Activated CD8-positive, alpha-beta T cell treated with anti-CD3 and anti-CD28 coated beads for 36 hours (primary cell): Measurements from ENCODE around the gene HNRNPAB. TPM values are rescaled to one million over a fixed set of nuclear protein-coding genes. Genes with fewer than 3 reads are reported as not detected.
A peak's percentile ranks its signal among the peaks of the same experiment; 100 is the strongest.

ENCODE experiments used
- ATAC-seq: fragments of 200-7000 bp; cut with Tn5 transposase; one replicate; pipeline ENCODE4 v1.10.0; 2021; ENCODE audit warnings: mild to moderate bottlenecking, moderate library complexity
- CTCF ChIA-PET: fragments of 350-600 bp; sonication (Branson Sonifier 250); formaldehyde crosslinking; loops from one replicate; lab custom pipeline; 2021; ENCODE audit warnings: antibody characterized with exemption; lab: Charles Lee
- POLR2A ChIA-PET: fragments of 350-600 bp; sonication (Branson Sonifier 250); formaldehyde crosslinking; loops from one replicate; lab custom pipeline; 2021; ENCODE audit warnings: antibody characterized with exemption; lab: Charles Lee
- DNase-seq: peaks from one replicate; pipeline ENCODE4 v3.0.0-alpha.2; 2020
- H3K27ac Mint-ChIP-seq: one replicate; pipeline ENCODE4 v1.8.0; 2021; ENCODE audit warnings: mild to moderate bottlenecking, mixed read lengths
- H3K27me3 Mint-ChIP-seq: one replicate; pipeline ENCODE4 v1.8.0; 2021; ENCODE audit warnings: mixed read lengths
- H3K36me3 Mint-ChIP-seq: one replicate; pipeline ENCODE4 v1.8.0; 2021; ENCODE audit warnings: low read depth, mixed read lengths
- H3K4me1 Mint-ChIP-seq: one replicate; pipeline ENCODE4 v1.8.0; 2021; ENCODE audit warnings: low read depth, mixed read lengths
- H3K4me3 Mint-ChIP-seq: one replicate; pipeline ENCODE4 v1.8.0; 2021; ENCODE audit warnings: mild to moderate bottlenecking, moderate library complexity, mixed read lengths
- H3K9me3 Mint-ChIP-seq: one replicate; pipeline ENCODE4 v1.8.0; 2021; ENCODE audit warnings: mixed read lengths
- intact Hi-C: fragments of 100-400 bp; cut with micrococcal nuclease; formaldehyde crosslinking; loops from one replicate; pipeline ENCODE4 v1.10.0; 2022
- total RNA-seq, 2 experiments: library from RNA; stranded (reverse); gene quantifications; one replicate each; pipeline ENCODE4 v1.2.3, GENCODE V29; 2021
- TF ChIP-seq, protein P1 (sequence below): fragments of 200-600 bp; IDR thresholded peaks from one replicate; pipeline ENCODE4 v1.8.0; 2022; ENCODE audit warnings: antibody characterized with exemption, mild to moderate bottlenecking

The HNRNPAB gene
- total RNA-seq, 2 experiments from 2014 or later, result 392 to 399 TPM

DNA sequence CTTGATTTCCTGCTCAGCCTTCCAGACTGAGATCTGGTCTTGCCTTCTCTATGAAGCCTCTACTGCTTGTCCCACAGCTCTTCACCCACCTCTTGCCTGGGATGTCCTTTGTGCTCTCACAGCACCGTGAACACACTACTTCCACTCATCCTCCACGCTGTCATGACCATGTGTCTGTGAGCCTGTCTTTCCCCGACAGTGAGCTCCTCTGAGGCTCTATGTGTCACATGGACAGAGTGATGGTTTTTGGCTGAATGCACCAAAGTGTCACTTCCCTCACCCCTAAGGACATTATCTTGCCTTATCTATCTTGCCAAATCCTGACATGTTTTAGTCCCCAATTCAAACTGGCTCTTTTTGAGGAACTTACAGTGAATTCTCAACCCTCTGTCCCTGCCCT, 16.9 kb downstream of the HNRNPAB start:
- intact Hi-C loops, result no loop called here
- no peaks in the 10 kb centered on the region for H3K27me3 Mint-ChIP-seq
- no peak overlapping the region for H3K4me3 Mint-ChIP-seq
- H3K4me1 Mint-ChIP-seq, result peaks cover 21% of the 10 kb centered on the region
- H3K36me3 Mint-ChIP-seq, result peaks cover 59% of the 10 kb centered on the region
- POLR2A ChIA-PET, result interaction anchor here (0.8 to 3.8 kb wide), 5 partner anchors 9 to 15 kb away, joined by 3 to 23 read pairs (median 16); partner anchors contain the start of gene PHYKPL
- peak overlapping the region; percentile 27 for H3K27ac Mint-ChIP-seq
- TF ChIP-seq, protein P1, sequence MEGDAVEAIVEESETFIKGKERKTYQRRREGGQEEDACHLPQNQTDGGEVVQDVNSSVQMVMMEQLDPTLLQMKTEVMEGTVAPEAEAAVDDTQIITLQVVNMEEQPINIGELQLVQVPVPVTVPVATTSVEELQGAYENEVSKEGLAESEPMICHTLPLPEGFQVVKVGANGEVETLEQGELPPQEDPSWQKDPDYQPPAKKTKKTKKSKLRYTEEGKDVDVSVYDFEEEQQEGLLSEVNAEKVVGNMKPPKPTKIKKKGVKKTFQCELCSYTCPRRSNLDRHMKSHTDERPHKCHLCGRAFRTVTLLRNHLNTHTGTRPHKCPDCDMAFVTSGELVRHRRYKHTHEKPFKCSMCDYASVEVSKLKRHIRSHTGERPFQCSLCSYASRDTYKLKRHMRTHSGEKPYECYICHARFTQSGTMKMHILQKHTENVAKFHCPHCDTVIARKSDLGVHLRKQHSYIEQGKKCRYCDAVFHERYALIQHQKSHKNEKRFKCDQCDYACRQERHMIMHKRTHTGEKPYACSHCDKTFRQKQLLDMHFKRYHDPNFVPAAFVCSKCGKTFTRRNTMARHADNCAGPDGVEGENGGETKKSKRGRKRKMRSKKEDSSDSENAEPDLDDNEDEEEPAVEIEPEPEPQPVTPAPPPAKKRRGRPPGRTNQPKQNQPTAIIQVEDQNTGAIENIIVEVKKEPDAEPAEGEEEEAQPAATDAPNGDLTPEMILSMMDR, result no peak
- DNase-seq, result no peak
- no peaks in the 10 kb centered on the region for H3K9me3 Mint-ChIP-seq
- no peak for ATAC-seq
- CTCF ChIA-PET, result no interaction called here

DNA sequence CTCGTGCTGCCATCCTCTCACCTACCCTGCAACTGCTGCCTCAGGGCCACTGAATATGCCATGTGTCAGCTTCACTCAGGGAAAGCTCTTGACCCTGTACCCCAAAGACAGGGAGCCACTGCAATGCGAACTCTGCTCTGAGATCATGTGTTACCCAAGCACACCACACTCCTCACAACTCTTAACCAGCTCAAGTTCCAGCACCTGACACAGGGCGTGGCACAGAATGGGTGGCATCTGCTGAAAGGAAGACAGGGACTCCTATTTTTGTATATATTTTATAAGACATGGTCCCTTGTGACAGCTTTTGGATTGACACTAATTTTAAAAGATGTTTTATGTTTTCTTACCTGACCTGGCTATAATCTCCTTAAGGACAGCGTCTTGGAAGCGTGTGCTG, 17.5 kb downstream of the HNRNPAB start:
- CTCF ChIA-PET, result no interaction called here
- Mint-ChIP-seq H3K4me1 (peaks cover 21% of the 10 kb centered on the region), H3K4me3 (no peak overlapping the region), H3K9me3 (no peaks in the 10 kb centered on the region), H3K27me3 (no peaks in the 10 kb centered on the region), H3K36me3 (peaks cover 59% of the 10 kb centered on the region), H3K27ac (peak overlapping the region; percentile 27)
- no peak for ATAC-seq
- intact Hi-C loops, result no loop called here
- TF ChIP-seq, protein P1, result no peak
- POLR2A ChIA-PET, result interaction anchor here (0.8 to 3.8 kb wide), 5 partner anchors 9 to 15 kb away, joined by 3 to 23 read pairs (median 16); partner anchors contain the start of gene PHYKPL
- no peak for DNase-seq

DNA sequence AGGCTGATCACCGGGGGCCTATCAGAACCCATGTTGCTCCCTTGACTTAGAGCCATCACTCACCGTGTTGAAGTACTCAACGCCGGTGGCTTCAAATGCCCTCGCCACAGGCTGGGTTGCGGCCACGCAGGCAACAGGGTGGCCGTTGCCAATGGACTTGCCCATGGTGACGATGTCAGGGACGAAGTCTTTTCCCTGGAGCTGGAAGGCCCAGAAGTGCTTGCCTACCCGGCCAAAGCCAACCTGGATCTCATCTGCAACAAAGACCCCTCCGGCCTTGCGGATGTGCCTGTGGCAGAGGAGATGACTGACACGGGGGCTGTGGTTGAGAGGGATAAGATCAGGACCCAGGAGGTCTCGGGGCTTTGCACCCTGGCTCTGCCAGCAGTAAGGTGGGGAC, 18.0 kb downstream of the HNRNPAB start:
- no peak for DNase-seq
- CTCF ChIA-PET, result no interaction called here
- intact Hi-C loops, result no loop called here
- H3K36me3 Mint-ChIP-seq, result peaks cover 60% of the 10 kb centered on the region
- H3K27me3 Mint-ChIP-seq, result no peaks in the 10 kb centered on the region
- ATAC-seq, result no peak
- no peak overlapping the region for H3K27ac Mint-ChIP-seq
- H3K9me3 Mint-ChIP-seq, result no peaks in the 10 kb centered on the region
- POLR2A ChIA-PET, result interaction anchor here (1.6 to 3.8 kb wide), 4 partner anchors 9 to 16 kb away, joined by 7 to 23 read pairs (median 18); partner anchors contain the start of gene PHYKPL
- peaks cover 22% of the 10 kb centered on the region for H3K4me1 Mint-ChIP-seq
- TF ChIP-seq, protein P1, result no peak
- H3K4me3 Mint-ChIP-seq, result no peak overlapping the region

DNA sequence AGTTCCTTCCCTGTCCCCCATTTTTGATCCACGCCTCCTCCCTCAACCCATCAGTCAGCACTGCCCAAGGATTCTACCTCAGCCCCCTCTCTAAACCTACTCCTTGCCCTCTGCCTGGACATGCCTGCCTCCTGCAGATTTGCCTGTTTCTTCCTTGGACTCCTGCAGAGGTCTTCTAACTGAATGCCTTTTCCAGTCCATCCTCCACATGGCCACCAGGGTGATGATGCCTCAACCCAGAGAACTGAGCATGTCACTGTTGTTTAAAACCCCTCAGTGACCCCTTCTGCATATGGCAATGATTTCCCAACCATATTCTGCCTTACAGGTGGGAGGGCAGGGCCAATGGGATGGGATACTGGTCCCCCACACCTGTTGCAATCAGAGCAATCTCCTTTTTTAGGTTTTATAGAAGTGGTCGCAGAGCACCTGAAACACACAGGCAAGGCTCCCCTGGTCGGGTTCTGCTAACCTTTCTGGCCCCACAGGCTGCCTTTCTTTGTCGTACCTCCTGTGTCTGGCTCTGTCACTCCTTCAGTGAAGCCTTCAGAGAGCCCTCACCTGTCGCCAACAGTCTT, 19.0 kb downstream of the HNRNPAB start:
- Mint-ChIP-seq H3K4me3 (no peak overlapping the region), H3K27ac (peak overlapping the region; percentile 16), H3K36me3 (peaks cover 66% of the 10 kb centered on the region), H3K9me3 (no peaks in the 10 kb centered on the region), H3K27me3 (no peaks in the 10 kb centered on the region), H3K4me1 (peaks cover 30% of the 10 kb centered on the region)
- TF ChIP-seq, protein P1, result no peak
- ATAC-seq (no peak), DNase-seq (no peak)
- ChIA-PET CTCF (no interaction called here), POLR2A (interaction anchor here (2.4 to 21.3 kb wide), 2 partner anchors 8 to 11 kb away, joined by 20 to 431 read pairs; partner anchors contain the start of genes HNRNPAB and PHYKPL)
- intact Hi-C loops, result no loop called here

DNA sequence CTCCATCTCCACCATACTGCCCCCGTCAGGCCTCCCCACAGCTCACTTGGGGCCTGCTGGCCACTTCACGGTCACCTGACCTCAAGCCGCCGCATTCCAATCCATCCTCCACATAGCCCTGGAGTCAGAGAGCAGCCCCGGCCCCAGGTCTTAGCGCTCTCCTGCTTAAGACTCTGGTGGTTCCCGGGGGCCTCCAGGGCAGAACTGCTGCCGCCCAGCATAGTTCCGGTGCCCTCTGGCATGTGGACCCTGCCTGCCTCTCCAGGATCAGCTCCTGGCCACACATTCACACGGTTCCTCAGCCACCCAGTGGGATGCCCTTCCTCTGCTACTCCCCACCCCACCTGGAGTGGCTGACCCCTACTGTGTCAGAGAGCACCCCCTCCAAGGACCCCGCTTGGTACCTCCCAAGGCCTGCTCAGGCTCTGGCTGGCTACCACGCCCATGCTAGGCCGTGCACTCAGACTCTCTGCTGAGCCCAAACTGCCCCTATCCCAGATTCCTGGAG, 19.5 kb downstream of the HNRNPAB start:
- CTCF ChIA-PET, result interaction anchor here (1.0 kb wide), 1 partner anchor 13 kb away, joined by 3 read pairs; no protein-coding TSS in a partner anchor
- POLR2A ChIA-PET, result interaction anchor here (21.3 kb wide), 1 partner anchor 12 kb away, joined by 431 read pairs; the partner anchor contains the start of gene HNRNPAB
- H3K9me3 Mint-ChIP-seq, result no peaks in the 10 kb centered on the region
- H3K27ac Mint-ChIP-seq, result no peak overlapping the region
- peaks cover 67% of the 10 kb centered on the region for H3K36me3 Mint-ChIP-seq
- no peak for ATAC-seq
- H3K4me3 Mint-ChIP-seq, result no peak overlapping the region
- no peaks in the 10 kb centered on the region for H3K27me3 Mint-ChIP-seq
- TF ChIP-seq, protein P1, result no peak
- no peak for DNase-seq
- peaks cover 34% of the 10 kb centered on the region for H3K4me1 Mint-ChIP-seq
- intact Hi-C loops, result no loop called here
